Lower leg skin (tissue), 3 donors: Measurements from ENCODE around the gene TTC1.

Experiments used
- CTCF ChIP-seq, 3 donors: fragments of 450-650 bp; IDR thresholded peaks; one replicate each; pipeline ENCODE4 v1.5.1; 2016; ENCODE audit warnings: antibody characterized with exemption in 3 of 3, mild to moderate bottlenecking in 3 of 3, moderate library complexity in 2 of 3
- POLR2A ChIP-seq, 2 donors: fragments of 450-650 bp; IDR thresholded peaks; one replicate each; pipeline ENCODE4 v1.6.1; 2016 to 2017; ENCODE audit warnings: antibody characterized with exemption in 2 of 2, mild to moderate bottlenecking in 1 of 2, moderate library complexity in 1 of 2

- TF ChIP-seq CTCF (IDR thresholded peaks at IDR 0.05) (no peak), POLR2A (IDR thresholded peaks at IDR 0.05) (no peak)
Observed at GRCh38 chr5:160082614-160083500, 73.9 kb downstream of the TTC1 start.
